ENCODE data around the gene UBAP2.

Gene UBAP2

DNA sequence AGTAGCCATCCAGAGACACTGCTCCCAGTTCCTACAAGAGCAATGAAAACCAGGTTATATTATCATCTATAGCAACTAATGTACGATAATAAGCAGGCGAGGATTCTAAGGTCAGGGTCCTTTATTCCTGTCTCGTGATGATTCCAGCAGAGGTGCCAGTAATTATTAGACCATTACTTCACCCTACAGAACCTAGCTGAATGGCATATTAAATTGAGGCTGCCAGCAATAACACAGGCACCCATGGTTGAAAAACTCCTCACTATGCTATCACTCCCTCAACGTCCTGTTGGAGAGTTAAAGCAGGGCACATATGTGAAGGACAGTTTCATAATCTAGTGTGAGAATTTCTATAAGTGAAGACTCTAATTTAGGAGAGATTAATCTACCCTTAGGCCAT is 48.1 kb upstream of the UBAP2 start:
- TF ChIP-seq TAF1 (IDR thresholded peaks at IDR 0.05; ENCODE audit: low read depth) (no peak), TCF12 (IDR thresholded peaks at IDR 0.05; ENCODE audit: low read depth) (no peak), CREB1 (IDR thresholded peaks at IDR 0.05; ENCODE audit: low read depth) (no peak)
- TF ChIP-seq, protein P1, sequence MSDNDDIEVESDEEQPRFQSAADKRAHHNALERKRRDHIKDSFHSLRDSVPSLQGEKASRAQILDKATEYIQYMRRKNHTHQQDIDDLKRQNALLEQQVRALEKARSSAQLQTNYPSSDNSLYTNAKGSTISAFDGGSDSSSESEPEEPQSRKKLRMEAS (IDR thresholded peaks at IDR 0.05) = no peak

DNA sequence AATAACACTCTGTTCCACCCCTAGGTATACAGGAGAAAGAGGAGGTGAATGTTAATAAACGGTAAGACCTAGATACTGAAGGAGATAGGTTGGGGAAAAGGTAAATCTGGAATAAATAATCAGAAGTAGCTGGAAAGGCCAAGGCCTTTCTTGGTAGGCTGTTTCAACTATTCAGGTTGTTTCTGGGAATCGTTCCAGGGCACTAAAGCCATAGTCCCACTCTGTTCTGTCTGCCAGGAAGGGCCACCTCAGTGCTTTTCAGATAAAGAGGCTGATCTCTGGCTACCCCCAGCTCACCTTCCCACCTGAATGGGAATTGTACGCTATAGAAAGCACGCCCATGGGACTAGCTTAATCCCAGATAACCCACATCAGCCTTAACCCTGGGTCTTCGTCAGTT is 44.9 kb upstream of the UBAP2 start:
- TF ChIP-seq ZBTB7A (IDR thresholded peaks at IDR 0.05; ENCODE audit: low read depth) = no peak
- TF ChIP-seq REST (IDR thresholded peaks at IDR 0.05; ENCODE audit: low read depth) = no peak
- TF ChIP-seq NFIC (IDR thresholded peaks at IDR 0.05) = no peak
- no peak for TF ChIP-seq TEAD4 (IDR thresholded peaks at IDR 0.05)
- TF ChIP-seq, protein P2, sequence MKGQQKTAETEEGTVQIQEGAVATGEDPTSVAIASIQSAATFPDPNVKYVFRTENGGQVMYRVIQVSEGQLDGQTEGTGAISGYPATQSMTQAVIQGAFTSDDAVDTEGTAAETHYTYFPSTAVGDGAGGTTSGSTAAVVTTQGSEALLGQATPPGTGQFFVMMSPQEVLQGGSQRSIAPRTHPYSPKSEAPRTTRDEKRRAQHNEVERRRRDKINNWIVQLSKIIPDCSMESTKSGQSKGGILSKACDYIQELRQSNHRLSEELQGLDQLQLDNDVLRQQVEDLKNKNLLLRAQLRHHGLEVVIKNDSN (IDR thresholded peaks at IDR 0.05) = no peak
- no peak for TF ChIP-seq FOXM1 (IDR thresholded peaks at IDR 0.05; ENCODE audit: borderline replicate concordance, low read depth)
- TF ChIP-seq TCF12 (IDR thresholded peaks at IDR 0.05; ENCODE audit: low read depth) = no peak

GRCh38 chr9:34089311-34089710 is 40.6 kb upstream of the UBAP2 start:
- TF ChIP-seq EP300 (IDR thresholded peaks at IDR 0.05; ENCODE audit: borderline replicate concordance) = no peak
- no peak for TF ChIP-seq EGR1 (IDR thresholded peaks at IDR 0.05)
- TF ChIP-seq REST (IDR thresholded peaks at IDR 0.05; ENCODE audit: low read depth) = no peak
- TF ChIP-seq, protein P1 (IDR thresholded peaks at IDR 0.05) = no peak
- no peak for TF ChIP-seq TEAD4 (IDR thresholded peaks at IDR 0.05)
- no peak for TF ChIP-seq TAF1 (IDR thresholded peaks at IDR 0.05; ENCODE audit: low read depth)
- TF ChIP-seq RAD21 (IDR thresholded peaks at IDR 0.05; ENCODE audit: low read depth) = no peak
- TF ChIP-seq YY1 (IDR thresholded peaks at IDR 0.05; ENCODE audit: low read depth) = no peak
- TF ChIP-seq TCF12 (IDR thresholded peaks at IDR 0.05; ENCODE audit: low read depth) = no peak
- TF ChIP-seq NFIC (IDR thresholded peaks at IDR 0.05) = no peak
- TF ChIP-seq FOXM1 (IDR thresholded peaks at IDR 0.05; ENCODE audit: borderline replicate concordance, low read depth) = no peak
- no peak for TF ChIP-seq CREB1 (IDR thresholded peaks at IDR 0.05; ENCODE audit: low read depth)
- TF ChIP-seq, protein P2 (IDR thresholded peaks at IDR 0.05) = no peak
- TF ChIP-seq CEBPB (IDR thresholded peaks at IDR 0.05) = no peak
- no peak for TF ChIP-seq ZBTB7A (IDR thresholded peaks at IDR 0.05; ENCODE audit: low read depth)

GRCh38 chr9:34087370-34087769 is 38.7 kb upstream of the UBAP2 start:
- TF ChIP-seq, protein P1 (IDR thresholded peaks at IDR 0.05) = no peak
- TF ChIP-seq CREB1 (IDR thresholded peaks at IDR 0.05; ENCODE audit: low read depth) (no peak), TEAD4 (IDR thresholded peaks at IDR 0.05) (no peak), EP300 (IDR thresholded peaks at IDR 0.05; ENCODE audit: borderline replicate concordance) (no peak), YY1 (IDR thresholded peaks at IDR 0.05; ENCODE audit: low read depth) (no peak)

- TF ChIP-seq TAF1 (IDR thresholded peaks at IDR 0.05; ENCODE audit: low read depth) (no peak), TEAD4 (IDR thresholded peaks at IDR 0.05) (no peak), TCF12 (IDR thresholded peaks at IDR 0.05; ENCODE audit: low read depth) (no peak), CEBPB (IDR thresholded peaks at IDR 0.05) (no peak), YY1 (IDR thresholded peaks at IDR 0.05; ENCODE audit: low read depth) (no peak), EP300 (IDR thresholded peaks at IDR 0.05; ENCODE audit: borderline replicate concordance) (no peak), CREB1 (IDR thresholded peaks at IDR 0.05; ENCODE audit: low read depth) (no peak), RAD21 (IDR thresholded peaks at IDR 0.05; ENCODE audit: low read depth) (no peak), REST (IDR thresholded peaks at IDR 0.05; ENCODE audit: low read depth) (no peak), FOXM1 (IDR thresholded peaks at IDR 0.05; ENCODE audit: borderline replicate concordance, low read depth) (no peak), EGR1 (IDR thresholded peaks at IDR 0.05) (no peak)
- TF ChIP-seq, protein P1 (IDR thresholded peaks at IDR 0.05) = no peak
Observed at GRCh38 chr9:34086864-34087263, 38.2 kb upstream of the UBAP2 start.

All from Ishikawa (cell line).